Erythroblast (primary cell): ENCODE data around the gene NEK4.

Experiments used
- GATA1 ChIP-seq: IDR thresholded peaks from 2 replicates; pipeline ENCODE4 v1.6.1; 2011; ENCODE audit warnings: low read depth, mild to moderate bottlenecking, control low read depth, low read length, moderate library complexity
- POLR2A ChIP-seq: IDR thresholded peaks from 2 replicates; pipeline ENCODE4 v1.6.1; 2011; ENCODE audit warnings: mild to moderate bottlenecking, low read length

DNA sequence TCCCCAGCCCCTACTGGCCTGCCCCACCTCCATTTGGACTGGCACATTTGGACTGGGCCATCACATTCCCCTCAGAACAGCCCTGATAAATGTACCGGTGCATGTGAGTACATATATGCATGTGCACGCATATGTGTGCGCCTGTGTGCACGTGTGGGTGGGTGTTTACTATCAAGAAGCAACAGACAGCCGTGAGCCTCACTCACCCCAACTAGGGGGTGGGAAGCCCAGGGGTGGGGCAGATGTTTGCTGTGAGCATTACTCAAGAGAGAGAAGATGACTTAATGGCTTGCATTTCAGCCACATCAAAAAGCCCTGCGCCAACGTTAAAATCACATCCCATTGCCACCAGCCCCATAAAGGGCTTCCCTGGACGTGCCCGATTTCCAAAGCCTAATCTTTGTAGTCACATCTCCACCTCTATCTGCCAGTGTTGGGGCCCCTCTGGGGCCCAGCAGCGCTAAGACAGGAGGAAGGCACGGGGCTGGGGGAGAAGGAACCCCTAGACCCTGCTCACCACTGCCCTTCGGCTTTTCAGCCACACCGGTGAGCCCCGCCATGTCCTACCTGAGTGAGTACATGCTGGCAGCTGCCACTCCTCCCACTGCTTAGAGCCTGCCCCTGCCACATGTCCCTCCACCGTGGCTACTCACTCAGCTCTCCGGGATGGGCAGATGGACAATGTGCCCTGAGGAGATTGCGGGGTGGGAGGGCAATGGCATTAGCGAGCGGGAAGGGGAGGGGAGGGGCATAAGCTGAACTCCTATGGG is 34.7 kb upstream of the NEK4 start:
- no peak for TF ChIP-seq POLR2A
- no peak for TF ChIP-seq GATA1
